GM19238 (cell line): ENCODE data around the gene GNAO1.
"Not testable (repeated sequence)": the region's sequence is repeated elsewhere in the genome, so short reads cannot be mapped to it uniquely, and the experiment has no call there.

ENCODE experiments used
- DNase-seq: peaks from one replicate; pipeline ENCODE4 v3.0.0; 2011; ENCODE audit warnings: low spot score; ENCODE audit not compliant: insufficient read length

GNAO1 gene

GRCh38 chr16:56362706-56363105, 171.4 kb downstream of the GNAO1 start:
- DNase-seq = no peak

- DNase-seq = no peak
Measured at GRCh38 chr16:56363181-56363716, 172.0 kb downstream of the GNAO1 start.

GRCh38 chr16:56363781-56364565, 172.7 kb downstream of the GNAO1 start:
- DNase-seq = no peak

GRCh38 chr16:56364865-56365264, 173.6 kb downstream of the GNAO1 start:
- DNase-seq = no peak

- DNase-seq = no peak
Measured at GRCh38 chr16:56365552-56365951, 174.3 kb downstream of the GNAO1 start.

GRCh38 chr16:56366945-56367344, 175.7 kb downstream of the GNAO1 start:
- no peak for DNase-seq

- DNase-seq = no peak
Measured at GRCh38 chr16:56367764-56368163, 176.5 kb downstream of the GNAO1 start.

GRCh38 chr16:56368545-56368944, 177.3 kb downstream of the GNAO1 start:
- DNase-seq = no peak

- DNase-seq = no peak
Measured at GRCh38 chr16:56369202-56369601, 177.9 kb downstream of the GNAO1 start.

- no peak for DNase-seq
Measured at GRCh38 chr16:56370185-56370874, 179.0 kb downstream of the GNAO1 start.

GRCh38 chr16:56370875-56371659, 179.8 kb downstream of the GNAO1 start:
- no peak for DNase-seq

GRCh38 chr16:56371660-56371937, 180.3 kb downstream of the GNAO1 start:
- DNase-seq = no peak

- DNase-seq = no peak
Measured at GRCh38 chr16:56372013-56372634, 180.8 kb downstream of the GNAO1 start.

- DNase-seq = no peak
Measured at GRCh38 chr16:56373003-56373402, 181.7 kb downstream of the GNAO1 start.

GRCh38 chr16:56375792-56376191, 184.5 kb downstream of the GNAO1 start:
- not testable (repeated sequence) for DNase-seq

GRCh38 chr16:56379044-56379443, 187.8 kb downstream of the GNAO1 start:
- DNase-seq = not testable (repeated sequence)

- DNase-seq = not testable (repeated sequence)
Measured at GRCh38 chr16:56380778-56381485, 189.6 kb downstream of the GNAO1 start.

GRCh38 chr16:56382459-56382858, 191.2 kb downstream of the GNAO1 start:
- DNase-seq = no peak

GRCh38 chr16:56382901-56383355, 191.6 kb downstream of the GNAO1 start:
- no peak for DNase-seq

- DNase-seq = no peak
Measured at GRCh38 chr16:56384074-56384721, 192.9 kb downstream of the GNAO1 start.
